Esophagus squamous epithelium (tissue), 5 donors: ENCODE data around the gene CSTPP1. TPM values are rescaled to one million over a fixed set of nuclear protein-coding genes. Genes with fewer than 3 reads are reported as not detected.

ENCODE experiments used
- DNase-seq: peaks from one replicate; lab custom pipeline; 2025; lab: John Stamatoyannopoulos, UW
- H3K27ac ChIP-seq, 4 donors: fragments of 200-600 bp; sonication (generic); one replicate each; pipeline ENCODE4 v1.5.1; 2016 to 2019; ENCODE audit warnings: mild to moderate bottlenecking in 1 of 4
- H3K27me3 ChIP-seq, 4 donors: fragments of 200-600 bp; sonication (generic); 1 replicate in 3 of 4; 2 replicates in 1 of 4; pipeline versions ENCODE4 v1.5.1 to v1.6.0; 2017 to 2021; ENCODE audit warnings: antibody characterized with exemption in 1 of 4
- H3K36me3 ChIP-seq, 3 donors: fragments of 200-600 bp; sonication (generic); one replicate each; pipeline ENCODE4 v1.5.1; 2016 to 2019
- H3K4me1 ChIP-seq, 3 donors: fragments of 200-600 bp; sonication (generic); one replicate each; pipeline ENCODE4 v1.5.1; 2017 to 2019
- H3K4me3 ChIP-seq, 4 donors: fragments of 200-600 bp; sonication (generic); 1 replicate in 3 of 4; 2 replicates in 1 of 4; pipeline ENCODE4 v1.5.1; 2016 to 2019; ENCODE audit warnings: mild to moderate bottlenecking in 2 of 4, moderate library complexity in 1 of 4
- H3K9me3 ChIP-seq, 3 donors: fragments of 200-600 bp; sonication (generic); one replicate each; pipeline ENCODE4 v1.5.1; 2016 to 2019
- CTCF ChIP-seq, 6 experiments: fragments of 450-650 bp in 4 of 6; fragments of 200-600 bp in 2 of 6; sonication (generic) in 2 of 6; IDR thresholded peaks; one replicate each; pipeline ENCODE4 v1.5.1; 2016 to 2019; ENCODE audit warnings: antibody characterized with exemption in 6 of 6, mild to moderate bottlenecking in 4 of 6, moderate library complexity in 4 of 6
- POLR2A ChIP-seq, 4 donors: fragments of 450-650 bp; IDR thresholded peaks; one replicate each; pipeline ENCODE4 v1.6.1; 2017; ENCODE audit warnings: antibody characterized with exemption in 4 of 4, mild to moderate bottlenecking in 4 of 4, moderate library complexity in 3 of 4
- WGBS, 2 donors: methylation state at CpG; one replicate each; pipeline ENCODE4 v1.1.5; 2018; 5-methylcytosine and 5-hydroxymethylcytosine counted together
- intact Hi-C: fragments of 100-400 bp; cut with DNase I; formaldehyde crosslinking; loops from one replicate; pipeline ENCODE4 v1.15.0; 2022
- total RNA-seq, 4 donors: library from RNA; depleted of rRNA; stranded (reverse); fragments of >200 nt; gene quantifications; one replicate each; pipeline ENCODE4 v1.1.0, GENCODE V29; 2016
- donor health status: DM: yes; HTN: yes; CAD: no.

The CSTPP1 gene
- total RNA-seq, 4 donors from 2014 or later = 9.4 to 19.6 (median 16.4) TPM

- Histone ChIP-seq H3K27ac (no peak overlapping the region), H3K36me3 (no peaks in the 10 kb centered on the region), H3K4me1 (peaks cover 0 to 5% (median 0%) of the 10 kb centered on the region in 3 donors), H3K4me3 (no peak overlapping the region), H3K27me3 (no peaks in the 10 kb centered on the region), H3K9me3 (no peaks in the 10 kb centered on the region)
- intact Hi-C loops = no loop called here
- 93 to 100% methylated on average over 1 of the region's 1 CpG for WGBS, 2 donors
- TF ChIP-seq CTCF (IDR thresholded peaks at IDR 0.05) (no peak), POLR2A (IDR thresholded peaks at IDR 0.05) (no peak)
- DNase-seq = no peak
Observed at GRCh38 chr11:47047972-47048371, 111.4 kb downstream of the CSTPP1 start.

- peaks cover 0 to 5% (median 0%) of the 10 kb centered on the region in 3 donors for H3K4me1 ChIP-seq
- no peaks in the 10 kb centered on the region for H3K36me3 ChIP-seq
- no peak overlapping the region for H3K4me3 ChIP-seq
- no peak overlapping the region for H3K27ac ChIP-seq
- no peak for DNase-seq
- H3K9me3 ChIP-seq = no peaks in the 10 kb centered on the region
- TF ChIP-seq CTCF (IDR thresholded peaks at IDR 0.05) (no peak), POLR2A (IDR thresholded peaks at IDR 0.05) (no peak)
- WGBS, 2 donors = 94 to 100% methylated on average over 1 of the region's 1 CpG
- no peaks in the 10 kb centered on the region for H3K27me3 ChIP-seq
- intact Hi-C loops = no loop called here
Observed at GRCh38 chr11:47050284-47050683, 113.7 kb downstream of the CSTPP1 start.

- Histone ChIP-seq H3K27ac (no peak overlapping the region), H3K36me3 (no peaks in the 10 kb centered on the region), H3K27me3 (no peaks in the 10 kb centered on the region), H3K9me3 (no peaks in the 10 kb centered on the region), H3K4me3 (no peak overlapping the region), H3K4me1 (peaks cover 0 to 5% (median 0%) of the 10 kb centered on the region in 3 donors)
- TF ChIP-seq CTCF (IDR thresholded peaks at IDR 0.05) (no peak), POLR2A (IDR thresholded peaks at IDR 0.05) (no peak)
- no peak for DNase-seq
- intact Hi-C loops = no loop called here
- WGBS, 2 donors = 4 to 33% methylated on average over 1 of the region's 1 CpG
Observed at GRCh38 chr11:47051217-47051616, 114.7 kb downstream of the CSTPP1 start.

GRCh38 chr11:47052165-47052564 is 115.6 kb downstream of the CSTPP1 start:
- H3K4me3 ChIP-seq = no peak overlapping the region
- TF ChIP-seq CTCF (IDR thresholded peaks at IDR 0.05) (no peak), POLR2A (IDR thresholded peaks at IDR 0.05) (no peak)
- H3K9me3 ChIP-seq = no peaks in the 10 kb centered on the region
- no peaks in the 10 kb centered on the region for H3K36me3 ChIP-seq
- peaks cover 0 to 5% (median 0%) of the 10 kb centered on the region in 3 donors for H3K4me1 ChIP-seq
- whole genome bisulfite sequencing, 2 donors = 86 to 93% methylated on average over 7 of the region's 7 CpGs
- no peaks in the 10 kb centered on the region for H3K27me3 ChIP-seq
- intact Hi-C loops = no loop called here
- no peak overlapping the region for H3K27ac ChIP-seq
- DNase-seq = no peak

- DNase-seq = no peak
- Histone ChIP-seq H3K4me3 (no peak overlapping the region), H3K27me3 (no peaks in the 10 kb centered on the region), H3K4me1 (peaks cover 0 to 5% (median 0%) of the 10 kb centered on the region in 3 donors), H3K27ac (no peak overlapping the region), H3K9me3 (no peaks in the 10 kb centered on the region), H3K36me3 (no peaks in the 10 kb centered on the region)
- no peak for TF ChIP-seq CTCF (IDR thresholded peaks at IDR 0.05)
- TF ChIP-seq POLR2A (IDR thresholded peaks at IDR 0.05) = no peak
- intact Hi-C loops = no loop called here
Observed at GRCh38 chr11:47052576-47052975, 116.0 kb downstream of the CSTPP1 start.
